Fibroblast of gingiva (primary cell): ENCODE data around the gene E2F8.

Experiments
- DNase-seq: peaks from one replicate; pipeline ENCODE4 v3.0.0-alpha.2; 2011; ENCODE audit warnings: low read depth

Gene E2F8

DNA sequence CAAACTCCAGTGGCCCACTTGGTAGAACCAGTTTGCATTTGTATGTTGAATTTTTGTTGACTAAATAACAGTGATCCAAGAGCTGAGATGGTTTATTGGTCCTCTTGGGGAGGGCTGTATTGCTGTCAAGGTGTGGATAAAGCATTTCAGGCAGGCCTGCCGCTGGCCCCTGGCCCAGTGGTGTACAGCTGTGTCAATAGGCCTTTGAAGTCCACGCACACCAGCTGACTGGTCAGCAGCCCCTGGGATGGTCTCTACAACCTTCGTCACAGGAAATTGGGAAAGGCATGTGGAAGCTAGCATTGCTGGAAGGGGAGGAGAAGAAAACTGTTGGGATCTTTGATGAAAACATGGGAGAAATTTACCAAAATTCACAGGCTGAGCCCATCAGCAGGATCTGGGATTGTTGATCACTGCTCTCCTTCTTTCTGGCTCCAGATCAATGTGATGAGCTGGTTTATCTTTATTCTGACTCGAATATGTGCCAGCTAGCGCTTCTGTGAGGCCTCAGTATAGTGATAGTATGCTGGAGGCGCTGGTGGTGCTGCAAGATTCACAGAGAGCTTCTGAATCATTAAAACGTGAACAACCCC is 12.5 kb upstream of the E2F8 start:
- DNase-seq = no peak

DNA sequence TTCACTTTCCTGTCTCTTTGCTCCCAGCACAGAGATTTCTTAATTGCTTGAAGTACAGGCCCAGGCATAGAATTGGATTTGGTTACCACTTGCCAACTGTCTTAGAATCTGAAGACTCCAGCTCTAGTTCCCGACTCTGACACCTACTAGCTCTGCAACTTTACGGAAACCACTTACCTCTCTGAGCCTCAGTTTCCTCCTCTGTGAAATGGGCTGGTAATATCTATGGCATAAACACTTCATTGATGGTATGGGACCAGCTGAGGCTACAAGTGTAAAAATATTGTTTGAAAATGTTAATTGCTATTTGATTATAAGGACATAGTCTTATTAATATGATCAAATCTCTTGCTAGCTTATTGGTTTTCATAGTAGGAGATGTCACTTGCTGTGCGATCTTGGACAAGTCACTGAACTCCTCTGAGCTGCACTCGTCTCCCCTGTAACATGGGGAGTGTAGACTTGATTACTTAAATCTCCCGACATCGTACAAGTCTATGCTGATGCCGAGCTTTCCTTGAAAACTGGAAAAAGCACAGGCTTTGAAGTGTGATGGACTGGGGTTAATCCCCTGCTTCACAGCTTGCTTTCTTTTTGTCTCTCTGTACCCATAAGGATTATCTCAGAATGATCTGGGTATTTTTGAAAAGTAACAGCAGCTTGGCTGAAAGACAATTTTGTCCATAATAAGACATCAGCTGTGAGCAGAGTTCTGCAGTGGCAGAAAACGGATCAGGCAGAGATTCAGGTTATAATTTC is 11.8 kb upstream of the E2F8 start:
- DNase-seq = no peak

GRCh38 chr11:19251577-19251976 is 10.8 kb upstream of the E2F8 start:
- no peak for DNase-seq

GRCh38 chr11:19246816-19247215 is 6.1 kb upstream of the E2F8 start:
- no peak for DNase-seq

- no peak for DNase-seq
Observed at GRCh38 chr11:19245351-19245750, 4.6 kb upstream of the E2F8 start.

GRCh38 chr11:19244621-19245020 is 3.9 kb upstream of the E2F8 start:
- no peak for DNase-seq

GRCh38 chr11:19244084-19244483 is 3.3 kb upstream of the E2F8 start:
- peak; percentile 48 for DNase-seq

DNA sequence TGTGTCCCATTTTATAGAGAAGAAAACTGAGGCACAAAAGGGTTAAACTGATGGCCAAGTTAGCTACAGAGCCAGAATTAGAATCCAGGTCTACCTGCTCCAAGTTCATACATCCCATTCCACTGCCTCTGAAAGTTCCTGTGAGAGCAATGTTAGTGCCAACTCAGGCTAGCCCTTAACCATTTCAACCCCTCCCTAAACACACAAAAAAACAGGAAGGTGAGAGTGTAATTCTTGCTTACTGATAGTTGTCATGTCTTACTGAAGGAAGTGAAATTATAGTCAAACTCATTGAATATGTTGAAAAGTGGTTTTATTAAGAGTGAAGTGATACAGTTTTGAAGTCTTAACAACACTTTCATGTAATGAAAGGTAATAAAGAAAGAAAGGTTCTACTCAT is 2.9 kb upstream of the E2F8 start:
- DNase-seq = no peak

GRCh38 chr11:19243143-19243542 is 2.4 kb upstream of the E2F8 start:
- no peak for DNase-seq

DNA sequence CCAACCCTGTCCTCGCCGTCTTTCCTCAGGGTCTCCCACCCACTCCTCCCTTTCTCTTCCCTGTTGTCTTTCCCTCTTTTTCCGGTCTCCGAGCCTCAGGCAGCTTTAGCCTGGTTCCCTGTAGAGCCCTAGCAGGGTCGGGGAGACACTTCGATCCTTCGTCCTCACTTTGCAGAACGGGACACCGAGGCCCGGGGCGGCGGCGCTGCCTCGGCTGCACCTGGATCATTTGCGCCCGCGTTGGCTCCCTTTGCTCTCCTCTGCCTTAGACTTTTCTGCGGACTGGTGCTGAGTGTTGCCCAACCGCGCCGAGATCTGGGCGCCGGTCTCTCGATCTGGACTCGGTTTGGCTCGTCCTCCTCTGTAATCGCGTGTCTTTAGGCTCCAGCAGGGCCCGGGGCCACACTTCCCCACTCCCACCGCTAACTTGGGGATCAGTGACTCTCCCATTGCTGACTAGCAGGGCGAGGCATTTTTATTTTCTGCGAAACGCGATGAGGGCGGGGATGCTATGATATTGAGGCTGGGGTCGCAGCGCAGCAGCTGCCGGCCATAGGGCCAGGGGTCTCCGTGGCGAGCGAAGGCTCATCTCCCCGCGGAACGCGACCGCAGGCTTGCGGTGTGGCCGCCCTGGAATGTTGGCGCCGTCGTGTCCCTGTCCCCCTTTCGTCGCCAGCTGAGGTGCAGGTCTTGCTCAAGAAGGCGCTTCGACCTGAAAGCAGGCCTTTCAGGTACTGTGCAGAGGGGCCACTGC is 1.6 kb upstream of the E2F8 start:
- DNase-seq = no peak

- DNase-seq = no peak
Observed at GRCh38 chr11:19241260-19242178, 774 bp upstream of the E2F8 start.

- no peak for DNase-seq
Observed at GRCh38 chr11:19239039-19239438, 1.7 kb downstream of the E2F8 start.

DNA sequence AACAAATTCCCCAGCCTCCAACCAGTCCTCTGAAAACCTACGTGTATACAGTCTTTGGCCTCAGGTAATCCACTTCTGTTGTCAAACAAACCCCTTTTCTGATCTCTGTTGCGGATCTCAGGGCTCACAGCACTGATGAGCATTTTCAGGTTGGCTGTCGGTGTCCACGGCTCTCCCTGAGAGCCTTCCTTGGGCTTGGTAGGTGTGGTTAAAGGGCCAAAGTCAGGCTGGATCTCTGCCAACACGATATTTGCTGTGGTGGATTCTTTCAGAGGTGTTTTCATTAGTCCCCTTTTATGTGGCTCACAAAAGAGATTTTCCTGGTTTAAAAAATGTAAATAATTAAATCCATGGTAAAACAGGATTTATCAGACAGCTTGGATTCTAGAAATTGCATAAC is 2.9 kb downstream of the E2F8 start:
- no peak for DNase-seq

GRCh38 chr11:19237381-19237780 is 3.4 kb downstream of the E2F8 start:
- no peak for DNase-seq

DNA sequence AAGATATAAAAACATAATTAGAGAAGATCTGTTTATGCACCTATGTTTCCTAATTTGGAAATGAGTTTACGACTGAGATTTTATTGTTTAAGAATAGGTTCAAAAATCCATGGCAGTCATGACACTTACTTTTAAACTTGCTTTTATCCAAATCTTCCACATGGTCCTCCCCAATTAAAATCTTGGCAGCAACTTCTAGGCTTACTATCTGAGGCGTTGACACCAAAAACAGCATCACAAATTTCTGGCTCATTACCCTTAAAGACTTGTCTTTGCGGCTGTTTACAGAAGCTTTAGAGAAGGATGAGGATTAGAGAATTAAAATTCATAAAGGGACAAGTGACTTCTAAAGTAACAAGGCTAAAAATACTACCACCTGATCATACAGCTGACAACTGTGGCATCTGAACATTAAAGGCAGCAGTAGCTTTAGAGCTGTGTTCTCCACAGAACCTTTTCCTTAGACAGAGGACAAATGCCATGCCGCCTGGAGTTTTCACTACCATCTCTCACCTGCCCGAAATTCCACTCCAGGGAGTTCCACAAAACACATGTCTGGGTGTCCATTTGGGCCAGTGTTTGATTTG is 6.4 kb downstream of the E2F8 start:
- DNase-seq = no peak

- peak; percentile 52 for DNase-seq
Observed at GRCh38 chr11:19232910-19233503, 7.7 kb downstream of the E2F8 start.

GRCh38 chr11:19229671-19230070 is 11.1 kb downstream of the E2F8 start:
- no peak for DNase-seq

DNA sequence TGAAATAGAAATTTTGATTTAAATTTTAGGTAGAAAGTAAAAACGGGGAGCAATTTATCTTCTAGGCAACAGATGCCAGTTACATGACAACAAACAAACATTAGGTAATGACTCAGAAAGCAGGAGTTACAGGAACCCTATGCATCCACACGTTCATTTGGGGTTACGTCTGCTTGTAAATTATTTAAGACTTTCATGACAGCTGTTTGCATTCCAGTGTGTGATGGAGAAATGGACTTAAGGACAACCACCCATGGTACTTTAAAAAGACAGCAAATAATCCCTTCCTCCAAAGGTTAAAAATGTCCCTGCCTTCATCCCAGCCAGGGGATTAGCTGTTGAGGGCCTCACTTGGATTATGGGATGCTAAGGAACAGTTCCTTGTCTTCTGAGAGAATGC is 11.8 kb downstream of the E2F8 start:
- no peak for DNase-seq

DNA sequence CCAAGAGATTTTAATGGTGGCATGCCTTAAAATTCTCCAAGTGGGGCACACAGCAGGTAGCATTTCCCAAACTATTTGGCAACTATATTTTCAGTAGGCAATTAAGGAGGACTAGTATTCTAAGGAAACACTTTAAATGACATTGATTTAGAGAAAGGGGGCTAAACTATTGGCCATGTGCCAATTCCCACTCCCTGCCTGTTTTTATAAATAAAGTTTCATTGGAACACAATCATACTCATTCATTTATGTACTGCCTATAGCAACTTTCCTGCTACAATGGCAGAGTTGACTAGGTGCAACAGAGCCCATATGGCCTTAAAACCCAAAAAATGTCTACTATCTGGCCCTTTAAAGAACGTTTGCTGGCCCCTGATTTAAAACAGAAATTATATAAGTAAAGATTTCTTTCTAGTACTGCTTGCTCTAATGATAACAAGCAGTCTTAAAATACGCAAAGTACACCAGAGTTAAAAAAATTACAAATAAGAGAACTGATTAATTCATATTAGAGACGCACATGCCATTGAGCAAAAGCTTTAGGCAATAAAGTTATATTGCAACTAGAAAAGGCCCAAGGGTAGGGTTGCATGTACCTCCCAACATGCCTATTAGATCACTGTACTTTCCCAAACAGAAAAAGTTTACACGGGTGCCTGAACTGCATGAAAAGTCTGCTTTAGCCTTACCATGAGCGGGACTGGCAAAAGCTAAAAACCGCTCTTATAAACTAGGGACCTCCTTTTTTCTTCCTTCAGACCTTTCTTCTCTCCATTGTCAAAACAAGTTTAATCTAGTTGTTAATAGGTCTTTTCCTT is 14.2 kb downstream of the E2F8 start:
- no peak for DNase-seq

DNA sequence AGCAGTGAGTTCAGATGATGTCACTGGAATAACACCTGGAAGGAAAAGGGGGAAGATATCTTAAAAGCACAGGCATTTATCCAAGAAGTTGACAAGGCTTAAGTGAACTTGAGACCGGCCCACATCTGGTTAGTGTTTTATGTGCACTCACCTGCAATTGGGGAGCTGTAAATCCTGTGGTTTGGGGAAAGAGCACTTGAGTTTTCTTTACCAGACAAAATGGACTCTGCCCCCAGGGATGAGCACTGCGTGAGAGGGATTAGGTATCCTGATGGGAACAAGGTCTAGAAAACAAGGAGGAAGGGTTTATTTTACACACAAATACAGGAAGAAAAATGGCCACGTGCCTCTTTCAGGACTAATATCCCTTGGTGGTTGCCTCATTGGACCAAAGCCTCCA is 15.2 kb downstream of the E2F8 start:
- DNase-seq = no peak

DNA sequence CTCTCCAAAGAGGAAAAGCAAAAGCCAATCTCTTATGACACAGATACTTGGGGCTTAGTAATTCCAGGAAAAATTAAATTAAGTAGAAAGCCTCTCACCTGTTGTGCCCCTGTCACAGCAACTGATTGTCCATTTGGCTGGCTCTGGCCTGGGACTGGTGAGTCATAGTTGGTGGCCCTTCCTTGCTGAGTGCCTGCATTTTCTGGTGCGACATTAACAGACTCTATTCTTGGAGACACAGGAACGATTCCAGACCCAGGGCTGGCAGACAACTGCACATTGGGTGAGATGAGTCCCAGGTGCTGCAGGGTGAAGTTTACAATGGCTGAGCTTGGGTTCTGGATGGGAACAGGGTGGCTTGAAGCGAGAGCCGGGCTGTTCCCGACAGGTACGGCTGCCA is 15.6 kb downstream of the E2F8 start:
- DNase-seq = no peak
